GM19035 (cell line): ENCODE data around the gene ATP6V1F.
"Not testable (repeated sequence)": the region's sequence is repeated elsewhere in the genome, so short reads cannot be mapped to it uniquely, and the experiment has no call there.

Experiments
- ATAC-seq: cut with Tn5 transposase; IDR thresholded peaks from one replicate; pipeline ENCODE4 v1.9.1; 2021; ENCODE audit not compliant: unreplicated experiment

The ATP6V1F gene

GRCh38 chr7:128895320-128895719 lies 32.7 kb downstream of the ATP6V1F start:
- ATAC-seq, result no peak

DNA sequence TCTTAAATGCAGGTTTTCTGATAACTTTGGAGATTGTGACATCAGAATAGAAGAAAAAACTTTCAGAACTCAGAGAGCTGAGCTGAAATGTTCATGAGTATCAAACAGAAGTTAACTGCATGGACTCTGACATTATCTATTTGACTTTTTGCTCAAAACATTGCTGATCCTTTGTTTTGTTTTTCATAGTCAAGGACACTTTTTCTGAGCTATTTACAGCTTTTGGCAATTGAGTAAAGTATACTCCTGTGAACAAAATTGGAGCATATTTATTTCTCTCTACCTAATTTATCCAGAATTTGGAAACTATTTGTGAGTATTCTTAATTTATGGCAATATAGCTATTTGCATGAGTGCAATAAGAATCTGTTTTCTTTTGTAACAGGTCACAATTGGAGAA lies 36.7 kb downstream of the ATP6V1F start:
- ATAC-seq, result no peak

GRCh38 chr7:128900237-128900636 lies 37.6 kb downstream of the ATP6V1F start:
- no peak for ATAC-seq

DNA sequence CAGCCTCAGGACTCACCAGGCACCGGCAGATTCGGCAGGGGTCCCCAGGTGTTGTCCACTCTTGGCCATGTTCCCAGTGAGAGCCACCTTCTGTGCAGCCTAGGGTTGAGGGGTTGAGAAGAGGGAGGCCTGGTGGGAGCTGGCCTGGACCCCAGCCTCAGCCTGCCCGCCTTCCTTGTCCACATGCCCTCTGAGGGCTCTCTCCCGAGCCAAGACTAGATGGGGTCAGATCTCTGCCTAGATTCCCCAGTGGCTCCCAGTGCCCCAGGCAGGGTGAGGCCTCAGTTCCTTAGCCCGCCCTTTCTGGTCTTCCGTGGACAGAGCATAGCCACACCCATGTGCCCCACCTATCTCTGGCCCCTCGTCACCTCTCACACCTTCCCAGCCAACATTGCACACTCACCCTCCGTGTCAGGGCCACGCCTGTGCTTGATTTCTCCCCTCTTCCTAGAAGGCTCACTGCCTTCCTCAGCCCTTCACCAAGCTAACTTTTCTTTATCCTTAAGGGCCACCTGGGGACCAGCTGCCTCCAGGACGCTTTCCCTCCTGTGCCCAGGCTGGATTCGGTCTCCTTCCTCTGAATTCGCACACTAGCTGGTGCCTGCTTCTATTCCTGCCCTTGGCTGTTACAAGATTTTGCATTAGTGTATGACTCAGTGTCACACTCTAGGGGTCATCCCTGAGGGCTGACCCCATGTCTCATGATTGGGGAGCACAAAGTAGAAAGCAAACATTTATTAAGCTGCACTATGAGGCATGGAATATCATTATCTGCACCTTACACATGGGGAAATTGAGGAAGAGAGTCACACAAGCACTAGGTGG lies 40.3 kb downstream of the ATP6V1F start:
- no peak for ATAC-seq

DNA sequence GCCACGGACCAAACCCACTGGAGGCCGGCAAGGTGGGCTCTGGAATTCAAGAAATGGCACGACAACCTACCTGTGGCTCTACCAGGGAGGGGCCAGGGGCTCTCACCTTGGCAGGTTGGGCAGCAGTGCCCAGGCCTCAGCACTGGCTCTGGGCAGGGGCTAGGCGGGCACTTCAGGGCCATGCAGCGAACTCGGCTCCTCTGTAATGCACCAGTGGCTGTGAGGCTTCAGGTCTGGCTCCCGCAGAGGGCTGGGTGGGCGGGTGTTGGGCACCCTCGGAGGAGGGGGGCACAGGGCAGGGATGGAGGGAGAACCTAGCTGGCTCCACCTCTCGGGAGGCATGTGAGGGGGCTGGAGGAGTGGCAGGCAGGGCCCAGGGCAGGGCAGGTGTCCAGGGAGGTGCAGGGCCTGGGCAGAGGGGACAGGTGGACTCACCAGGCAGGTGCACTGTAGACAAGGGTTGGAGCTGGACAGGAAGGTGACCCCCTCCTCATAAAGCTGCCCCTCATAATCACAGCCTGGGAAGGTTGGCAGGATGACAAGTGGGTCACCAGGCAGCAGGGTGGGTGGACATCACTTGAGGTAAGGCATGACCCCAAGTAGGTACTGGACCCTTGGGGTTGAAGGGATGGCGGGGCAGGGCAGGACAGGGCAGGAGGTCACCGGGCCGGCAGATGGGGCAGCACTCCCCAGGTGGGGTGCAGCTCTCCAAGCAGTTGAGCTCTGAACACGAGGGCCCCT lies 41.1 kb downstream of the ATP6V1F start:
- no peak for ATAC-seq

- peak; percentile 60 for ATAC-seq
These were observed 41.9 kb downstream of the ATP6V1F start for GRCh38 chr7:128904381-128905197.

DNA sequence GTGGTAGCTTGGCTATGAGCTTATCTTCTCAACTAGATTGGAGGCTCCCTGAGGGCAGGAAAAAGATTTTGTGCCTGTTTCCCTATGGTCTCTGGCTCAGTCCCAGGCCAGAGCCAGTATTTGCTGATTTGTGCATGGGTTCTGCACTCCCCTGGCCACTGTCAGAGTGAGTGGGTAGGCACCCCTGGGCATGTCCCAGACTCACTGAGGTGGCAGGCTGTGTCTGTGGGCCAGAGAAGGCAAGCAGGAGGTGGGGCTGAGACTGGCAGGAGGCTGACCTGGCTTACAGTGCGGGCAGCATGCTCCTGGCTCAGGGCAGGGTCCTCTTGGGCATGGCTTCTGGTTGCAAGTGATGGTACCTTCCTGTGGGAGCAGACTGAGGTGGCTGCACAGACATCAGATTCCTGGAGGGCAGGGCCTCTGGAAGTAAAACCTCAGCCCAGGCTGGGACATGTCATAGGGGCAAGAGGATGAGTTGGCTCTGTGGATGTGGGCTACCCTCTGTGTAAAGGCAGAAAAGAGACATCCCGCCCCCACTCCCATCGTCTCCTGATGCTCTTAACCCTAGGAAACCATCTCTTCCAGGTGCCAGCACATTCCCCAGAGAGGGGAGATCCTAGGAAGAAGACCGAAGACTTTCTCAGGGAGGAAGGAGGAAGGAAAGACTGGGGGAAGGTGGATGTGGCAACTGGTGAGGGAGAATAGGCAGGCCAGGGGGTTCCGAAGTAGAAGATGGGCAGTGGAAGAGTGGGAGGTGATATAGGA lies 43.5 kb downstream of the ATP6V1F start:
- no peak for ATAC-seq

- ATAC-seq, result no peak
These were observed 44.3 kb downstream of the ATP6V1F start for GRCh38 chr7:128906766-128907559.

GRCh38 chr7:128908750-128909624 lies 46.3 kb downstream of the ATP6V1F start:
- no peak for ATAC-seq

GRCh38 chr7:128909625-128910568 lies 47.2 kb downstream of the ATP6V1F start:
- no peak for ATAC-seq

GRCh38 chr7:128910569-128910945 lies 47.9 kb downstream of the ATP6V1F start, which contains the start of gene KCP:
Gene KCP, minus strand, starts transcription at chr7:128910709. Its CDS starts 33 bp downstream, at chr7:128910676.
- ATAC-seq, result no peak

GRCh38 chr7:128911423-128912031 lies 48.9 kb downstream of the ATP6V1F start:
- no peak for ATAC-seq

DNA sequence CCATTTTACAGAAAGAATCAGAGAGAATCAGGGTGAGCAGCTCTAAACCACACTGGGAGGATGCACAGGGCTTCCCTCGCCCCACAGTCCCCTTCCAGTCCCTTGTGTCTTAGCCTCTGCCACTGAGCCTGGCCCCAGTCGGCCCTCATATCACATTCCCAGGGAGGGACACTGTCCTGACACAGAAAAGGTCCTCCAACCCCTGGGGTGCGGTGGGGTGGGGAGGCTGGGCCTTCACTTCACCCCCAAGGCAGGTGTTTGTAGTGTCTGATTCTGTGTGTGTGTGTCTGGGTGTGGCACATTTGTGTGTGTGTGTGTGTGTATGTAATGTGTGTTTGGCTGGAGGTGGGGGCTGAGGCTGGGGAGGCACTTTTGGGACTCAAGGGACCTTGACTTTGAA lies 49.6 kb downstream of the ATP6V1F start:
- no peak for ATAC-seq

- not testable (repeated sequence) for ATAC-seq
These were observed 50.2 kb downstream of the ATP6V1F start for GRCh38 chr7:128912709-128913495.

DNA sequence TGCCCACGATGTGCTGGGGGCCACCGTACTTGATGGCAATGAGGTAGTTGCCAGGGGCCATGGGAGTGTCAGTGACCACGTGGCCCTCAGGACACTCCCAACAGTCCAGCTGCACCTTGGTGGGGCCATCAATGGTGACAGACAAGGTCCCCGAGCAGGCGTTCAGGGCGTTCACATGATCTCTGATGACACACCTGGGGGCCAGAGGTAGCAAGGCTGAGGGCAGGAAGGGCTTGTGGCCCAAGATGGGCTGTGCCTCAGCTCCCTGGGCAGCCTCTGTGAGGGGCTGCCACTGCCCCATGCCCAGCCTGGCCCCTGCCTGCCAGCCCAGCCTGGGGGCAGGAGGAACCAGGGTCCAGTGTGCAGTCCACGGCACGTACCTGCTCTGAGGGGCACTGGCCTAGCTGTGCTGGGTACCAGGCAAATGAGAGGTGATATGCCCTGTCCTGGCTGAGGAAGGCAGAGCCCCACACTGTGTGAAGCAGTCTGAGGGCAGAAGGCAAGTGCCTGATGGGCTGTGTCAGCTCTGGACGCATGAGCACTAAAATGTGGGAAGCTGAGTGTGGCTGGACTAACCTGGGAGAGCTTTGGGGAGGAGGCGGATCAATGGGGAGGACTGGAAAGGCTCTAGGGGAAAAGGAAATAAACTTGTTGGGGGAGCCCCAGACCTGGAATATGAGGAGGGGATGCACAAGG lies 51.4 kb downstream of the ATP6V1F start:
- ATAC-seq, result no peak

GRCh38 chr7:128914566-128915151 lies 52.0 kb downstream of the ATP6V1F start:
- no peak for ATAC-seq
